ENCODE measurements around the gene RIMS1.

The RIMS1 gene

GRCh38 chr6:72267470-72267869 is 381.1 kb downstream of the RIMS1 start:
- in situ Hi-C loops (cut with MboI; ENCODE audit: low sequenced_read_pairs, unreplicated experiment), result no loop called here
- DNase-seq (ENCODE audit: low spot score), result no peak

GRCh38 chr6:72271531-72271930 is 385.2 kb downstream of the RIMS1 start:
- in situ Hi-C loops (cut with MboI; ENCODE audit: low sequenced_read_pairs, unreplicated experiment), result no loop called here
- TF ChIP-seq CTCF (IDR thresholded peaks at IDR 0.05; ENCODE audit: borderline replicate concordance, control extremely low read depth, extremely low read depth, insufficient read depth, missing control alignments), result no peak

More at GRCh38 chr6:72267470-72267869, 381.1 kb downstream of the RIMS1 start:
- TF ChIP-seq CTCF (IDR thresholded peaks at IDR 0.05; ENCODE audit: borderline replicate concordance, control extremely low read depth, extremely low read depth, insufficient read depth, missing control alignments), result no peak

GRCh38 chr6:72272958-72273357 is 386.6 kb downstream of the RIMS1 start:
- in situ Hi-C loops (cut with MboI; ENCODE audit: low sequenced_read_pairs, unreplicated experiment), result no loop called here
- no peak for TF ChIP-seq CTCF (IDR thresholded peaks at IDR 0.05; ENCODE audit: borderline replicate concordance, control extremely low read depth, extremely low read depth, insufficient read depth, missing control alignments)
- no peak for DNase-seq (ENCODE audit: low spot score)

More at GRCh38 chr6:72271531-72271930, 385.2 kb downstream of the RIMS1 start:
- DNase-seq (ENCODE audit: low spot score), result no peak

- no peak for TF ChIP-seq CTCF (IDR thresholded peaks at IDR 0.05; ENCODE audit: borderline replicate concordance, control extremely low read depth, extremely low read depth, insufficient read depth, missing control alignments)
- DNase-seq (ENCODE audit: low spot score), result no peak
- in situ Hi-C loops (cut with MboI; ENCODE audit: low sequenced_read_pairs, unreplicated experiment), result no loop called here
Observed at GRCh38 chr6:72275888-72276287, 389.5 kb downstream of the RIMS1 start.

- in situ Hi-C loops (cut with MboI; ENCODE audit: low sequenced_read_pairs, unreplicated experiment), result no loop called here
Observed at GRCh38 chr6:72282201-72282600, 395.9 kb downstream of the RIMS1 start.

GRCh38 chr6:72283571-72283970 is 397.2 kb downstream of the RIMS1 start:
- no peak for DNase-seq (ENCODE audit: low spot score)
- no peak for TF ChIP-seq CTCF (IDR thresholded peaks at IDR 0.05; ENCODE audit: borderline replicate concordance, control extremely low read depth, extremely low read depth, insufficient read depth, missing control alignments)
- in situ Hi-C loops (cut with MboI; ENCODE audit: low sequenced_read_pairs, unreplicated experiment), result no loop called here

More at GRCh38 chr6:72282201-72282600, 395.9 kb downstream of the RIMS1 start:
- TF ChIP-seq CTCF (IDR thresholded peaks at IDR 0.05; ENCODE audit: borderline replicate concordance, control extremely low read depth, extremely low read depth, insufficient read depth, missing control alignments), result no peak
- DNase-seq (ENCODE audit: low spot score), result no peak

GRCh38 chr6:72286911-72287311 is 400.6 kb downstream of the RIMS1 start:
- DNase-seq (ENCODE audit: low spot score), result no peak
- no peak for TF ChIP-seq CTCF (IDR thresholded peaks at IDR 0.05; ENCODE audit: borderline replicate concordance, control extremely low read depth, extremely low read depth, insufficient read depth, missing control alignments)
- in situ Hi-C loops (cut with MboI; ENCODE audit: low sequenced_read_pairs, unreplicated experiment), result no loop called here

Measured in GM13976 (cell line).